ENCODE data around the gene EXOC4.

DNA sequence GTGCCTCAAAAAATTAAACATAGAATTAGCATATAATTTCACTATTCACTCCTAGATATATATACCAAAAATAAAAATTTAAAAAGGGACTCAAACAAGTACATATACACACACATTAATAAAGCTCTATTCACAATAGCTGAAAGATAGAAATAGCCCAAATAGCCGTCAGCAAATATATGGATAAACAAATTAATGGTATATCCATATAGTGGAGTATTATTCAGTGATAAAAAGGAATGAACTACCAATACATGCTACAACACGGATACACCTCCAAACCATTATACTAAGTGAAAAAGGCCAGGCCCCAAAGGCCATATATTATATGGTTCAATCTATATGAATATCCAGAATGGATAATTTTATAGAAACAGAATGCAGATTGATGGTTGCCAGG lies 459.7 kb downstream of the EXOC4 start:
- no peak for TF ChIP-seq RAD21 (CRISPR knock-in tag; IDR thresholded peaks at IDR 0.05)
- TF ChIP-seq, protein P1, sequence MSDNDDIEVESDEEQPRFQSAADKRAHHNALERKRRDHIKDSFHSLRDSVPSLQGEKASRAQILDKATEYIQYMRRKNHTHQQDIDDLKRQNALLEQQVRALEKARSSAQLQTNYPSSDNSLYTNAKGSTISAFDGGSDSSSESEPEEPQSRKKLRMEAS (IDR thresholded peaks at IDR 0.05): no peak
- no peak for TF ChIP-seq ZNF138 (CRISPR knock-in tag; IDR thresholded peaks at IDR 0.05; ENCODE audit: low read depth)
- no peak for TF ChIP-seq AHR (CRISPR knock-in tag; IDR thresholded peaks at IDR 0.05)
- no peak for TF ChIP-seq KDM1A (CRISPR knock-in tag; IDR thresholded peaks at IDR 0.05)
- no peak for TF ChIP-seq KDM5B (CRISPR knock-in tag; IDR thresholded peaks at IDR 0.05; ENCODE audit: borderline replicate concordance)

All from HepG2 (cell line).